GM19035 (cell line): ENCODE measurements around the gene TMC3.

Experiments
- ATAC-seq: cut with Tn5 transposase; IDR thresholded peaks from one replicate; pipeline ENCODE4 v1.9.1; 2021; ENCODE audit not compliant: unreplicated experiment

TMC3 gene

GRCh38 chr15:81323944-81324881 is 49.8 kb downstream of the TMC3 start, which contains the start of gene STARD5:
Gene STARD5 (minus strand): TSS chr15:81324141. CDS start chr15:81324099, 42 bp downstream.
- ATAC-seq: peak; percentile 99

GRCh38 chr15:81323559-81323943 is 50.5 kb downstream of the TMC3 start:
- ATAC-seq: peak; percentile 24

DNA sequence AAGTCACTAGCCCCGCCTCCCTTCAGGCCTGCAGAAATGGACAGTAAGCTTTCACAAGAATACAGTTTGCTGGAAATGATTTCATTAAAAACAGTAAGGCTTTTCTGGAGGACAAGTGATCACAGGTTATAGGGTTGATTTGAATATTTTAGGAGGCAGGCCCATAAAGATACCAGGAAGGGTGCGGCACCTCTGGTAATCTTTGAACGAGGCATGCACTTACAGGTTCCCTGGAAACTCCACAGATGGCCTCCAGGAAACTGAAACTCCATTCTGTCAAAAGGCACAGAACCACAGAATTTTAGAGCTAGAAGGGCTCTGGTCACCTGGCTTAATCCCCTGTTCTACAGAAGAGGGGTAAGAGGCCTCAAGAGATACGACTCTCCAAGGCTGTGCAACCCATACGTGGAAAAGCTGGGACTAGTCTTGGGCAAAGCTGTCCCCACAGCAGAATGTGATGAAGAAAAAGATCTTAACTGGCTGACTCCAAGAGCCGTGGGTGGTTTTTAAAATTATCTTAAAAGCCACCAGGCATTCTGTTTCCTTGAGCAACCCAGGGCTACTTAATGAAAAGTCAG is 51.2 kb downstream of the TMC3 start:
- no peak for ATAC-seq

DNA sequence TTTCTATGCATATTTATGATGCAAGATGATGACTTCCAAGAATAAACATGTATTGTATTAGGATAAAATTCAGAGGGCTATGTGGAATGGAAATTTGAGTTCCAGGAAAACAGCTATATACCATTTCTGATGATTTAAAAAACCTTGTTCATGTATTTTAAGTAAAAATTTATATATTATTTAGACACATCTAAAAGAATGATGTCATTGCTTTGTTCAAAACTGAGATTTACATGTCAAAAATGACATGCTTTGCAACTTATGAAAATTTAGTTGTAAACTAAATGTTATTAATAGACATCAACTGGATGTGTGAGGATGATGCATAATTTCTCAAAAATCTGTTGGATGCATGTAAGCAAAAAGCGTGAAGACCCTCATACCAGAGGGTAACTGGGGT is 52.3 kb downstream of the TMC3 start:
- no peak for ATAC-seq

DNA sequence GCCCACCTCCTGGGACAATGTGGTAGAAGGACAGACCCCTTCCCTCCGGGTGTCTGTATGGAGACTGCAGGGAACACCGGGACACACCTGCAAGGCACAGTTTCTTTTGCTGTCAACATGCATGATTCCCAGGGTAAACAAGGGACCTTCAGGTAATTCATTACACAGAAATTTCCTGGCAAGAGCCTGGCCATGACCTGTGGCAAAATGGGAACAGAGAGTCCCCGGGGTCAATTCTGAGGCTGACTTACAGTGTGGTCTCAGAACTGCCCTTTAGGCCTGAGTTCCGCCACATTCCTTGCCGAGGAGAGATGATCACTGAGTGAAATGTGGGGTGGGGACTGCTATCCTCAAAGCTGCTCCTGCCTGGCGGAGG is 56.4 kb downstream of the TMC3 start:
- no peak for ATAC-seq

- no peak for ATAC-seq
Measured at GRCh38 chr15:81316267-81316666, 57.7 kb downstream of the TMC3 start.

GRCh38 chr15:81315452-81316175 is 58.4 kb downstream of the TMC3 start:
- no peak for ATAC-seq

DNA sequence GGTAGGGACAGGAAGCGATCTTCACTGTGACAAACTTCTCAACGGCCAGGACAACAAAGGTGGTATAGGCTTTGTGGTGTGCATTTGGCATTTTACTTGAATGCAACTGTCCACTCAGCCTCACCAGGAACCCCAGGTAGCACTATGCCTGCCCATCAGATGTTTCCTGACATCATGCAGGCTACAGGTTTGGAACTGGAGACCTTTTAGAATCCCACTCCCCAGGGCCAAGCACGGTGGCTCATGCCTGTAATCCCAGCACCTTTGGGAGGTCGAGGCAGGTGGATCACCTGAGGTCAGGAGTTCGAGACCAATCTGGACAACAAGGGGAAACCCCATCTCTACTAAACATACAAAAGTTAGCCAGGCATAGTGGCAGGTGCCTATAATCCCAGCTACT is 59.6 kb downstream of the TMC3 start:
- no peak for ATAC-seq

GRCh38 chr15:81313686-81314085 is 60.3 kb downstream of the TMC3 start:
- no peak for ATAC-seq

DNA sequence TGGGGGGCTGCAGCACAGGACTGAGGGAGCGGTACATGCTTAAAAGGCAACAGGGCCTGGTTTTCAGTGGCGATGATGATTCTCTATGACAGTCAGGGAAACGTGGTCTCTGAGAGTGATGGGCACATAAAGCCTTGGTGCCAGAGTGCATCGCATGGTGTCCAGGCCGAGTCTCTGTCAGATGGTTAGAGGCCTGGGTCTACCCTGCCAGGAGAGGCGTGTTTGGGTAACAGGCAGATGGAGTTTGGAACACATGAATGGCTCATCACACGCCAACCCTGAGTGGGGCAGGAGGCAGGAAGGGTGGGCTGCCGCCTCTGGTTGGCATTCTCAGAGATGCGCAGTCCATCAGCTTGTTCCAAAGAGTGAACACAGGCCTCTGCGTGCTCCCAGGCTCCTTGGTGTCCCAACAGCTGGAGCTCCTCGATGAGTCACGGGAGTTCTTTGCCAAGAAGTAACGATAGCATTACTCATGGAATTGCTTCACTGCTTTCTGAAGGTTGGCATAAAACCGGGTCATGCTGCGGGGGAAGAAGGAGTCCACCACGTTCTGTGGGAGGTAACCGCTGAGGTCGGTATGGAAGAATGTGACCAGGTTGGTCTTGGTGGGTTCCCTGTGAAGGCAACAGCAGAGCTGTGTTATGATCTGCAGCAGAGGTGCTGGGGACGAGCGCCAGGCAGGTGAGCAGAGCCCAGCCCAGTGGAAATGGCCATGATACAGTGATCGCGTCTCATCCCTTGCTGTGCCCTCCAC is 61.0 kb downstream of the TMC3 start:
- ATAC-seq: no peak

DNA sequence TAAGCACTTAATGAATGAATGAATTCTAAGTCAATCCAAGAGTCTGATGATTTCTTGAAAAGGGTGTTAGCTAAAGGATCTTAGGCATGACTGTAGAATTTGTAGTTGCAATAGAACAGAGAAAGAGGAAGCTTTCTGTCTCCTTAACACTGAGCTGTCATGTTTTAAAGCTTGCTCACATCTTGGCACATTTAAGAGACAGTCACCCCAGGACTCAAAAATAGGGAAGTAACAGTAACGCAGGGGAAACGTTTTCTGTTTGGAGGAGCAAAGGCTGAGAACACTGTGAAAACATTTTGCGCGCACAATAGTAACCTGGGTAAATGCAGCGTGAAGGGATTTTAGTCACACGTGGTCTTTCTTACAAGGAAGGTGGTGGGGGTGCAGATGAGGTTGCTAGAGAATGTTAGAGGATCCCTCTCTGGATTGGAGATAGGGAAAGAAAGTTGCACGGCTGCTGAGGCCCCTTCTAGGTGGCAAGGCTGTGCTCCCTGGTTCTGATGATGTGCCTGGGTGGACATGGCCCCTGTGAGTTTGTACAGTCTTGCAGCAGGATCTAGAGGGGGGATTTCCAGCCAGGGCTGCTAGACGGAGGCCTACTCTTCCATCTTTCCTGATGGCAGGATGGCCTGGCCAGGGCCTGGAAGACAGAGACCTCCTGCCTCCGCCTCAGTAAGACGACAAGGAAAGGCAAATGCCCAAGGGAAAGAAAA is 62.1 kb downstream of the TMC3 start:
- ATAC-seq: peak; percentile 49

DNA sequence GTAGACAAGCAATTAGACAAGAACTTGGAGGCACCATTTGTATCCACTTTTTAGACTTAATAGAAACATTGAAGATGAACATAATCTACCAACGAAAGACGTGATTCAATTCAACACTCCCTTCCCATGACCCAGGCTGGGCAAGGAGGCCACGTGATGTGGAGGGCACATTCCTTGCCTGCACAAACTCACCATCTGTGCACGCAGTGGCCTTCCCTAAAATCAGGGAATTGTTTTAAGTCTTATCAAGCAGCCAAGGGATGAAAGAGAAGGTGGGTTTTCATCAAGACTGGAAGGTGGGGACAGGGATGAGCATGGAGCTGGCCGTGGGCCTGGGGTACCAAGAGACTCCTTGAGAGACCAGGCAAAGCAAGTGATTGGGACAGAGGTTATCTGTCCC is 63.5 kb downstream of the TMC3 start:
- no peak for ATAC-seq

DNA sequence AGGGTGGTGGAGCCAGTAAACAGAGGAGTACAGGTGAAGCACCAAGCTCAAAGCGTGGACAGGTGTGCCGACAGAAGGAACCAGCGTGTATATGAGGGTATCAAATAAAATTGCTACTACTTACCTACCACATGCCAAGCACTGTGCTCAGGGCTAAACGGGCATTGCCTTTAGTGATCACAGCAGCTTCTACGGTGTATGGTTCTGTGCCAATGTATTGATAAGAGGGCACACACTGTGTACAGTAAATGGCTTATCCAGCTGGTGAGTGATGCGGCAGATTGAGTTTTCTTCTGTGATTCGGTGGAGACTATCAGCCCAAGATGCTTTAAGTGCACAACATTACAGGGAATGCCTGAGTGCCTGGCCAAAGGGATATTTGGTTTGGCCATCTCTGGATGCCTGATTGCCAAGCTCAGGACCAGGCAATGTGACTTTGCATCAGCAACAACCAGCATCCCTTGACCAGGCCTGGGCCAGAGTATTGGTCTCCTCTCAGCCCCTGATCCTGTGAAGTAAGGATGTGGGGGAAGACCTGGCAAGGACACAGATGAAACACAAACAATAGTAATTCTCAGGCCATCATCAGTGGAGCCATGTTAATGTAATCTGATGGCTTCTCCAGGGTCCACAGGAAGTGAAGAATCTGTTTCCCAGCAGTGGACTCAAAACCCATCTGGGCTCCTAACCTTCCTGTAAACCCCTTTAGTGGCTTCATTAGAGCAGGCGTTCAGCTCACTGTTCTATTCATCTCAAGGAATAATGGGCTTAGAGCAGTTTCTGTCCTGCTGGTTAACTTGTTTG is 64.2 kb downstream of the TMC3 start:
- no peak for ATAC-seq

GRCh38 chr15:81308260-81308659 is 65.8 kb downstream of the TMC3 start:
- ATAC-seq: no peak

- ATAC-seq: no peak
Measured at GRCh38 chr15:81304226-81304625, 69.8 kb downstream of the TMC3 start.

DNA sequence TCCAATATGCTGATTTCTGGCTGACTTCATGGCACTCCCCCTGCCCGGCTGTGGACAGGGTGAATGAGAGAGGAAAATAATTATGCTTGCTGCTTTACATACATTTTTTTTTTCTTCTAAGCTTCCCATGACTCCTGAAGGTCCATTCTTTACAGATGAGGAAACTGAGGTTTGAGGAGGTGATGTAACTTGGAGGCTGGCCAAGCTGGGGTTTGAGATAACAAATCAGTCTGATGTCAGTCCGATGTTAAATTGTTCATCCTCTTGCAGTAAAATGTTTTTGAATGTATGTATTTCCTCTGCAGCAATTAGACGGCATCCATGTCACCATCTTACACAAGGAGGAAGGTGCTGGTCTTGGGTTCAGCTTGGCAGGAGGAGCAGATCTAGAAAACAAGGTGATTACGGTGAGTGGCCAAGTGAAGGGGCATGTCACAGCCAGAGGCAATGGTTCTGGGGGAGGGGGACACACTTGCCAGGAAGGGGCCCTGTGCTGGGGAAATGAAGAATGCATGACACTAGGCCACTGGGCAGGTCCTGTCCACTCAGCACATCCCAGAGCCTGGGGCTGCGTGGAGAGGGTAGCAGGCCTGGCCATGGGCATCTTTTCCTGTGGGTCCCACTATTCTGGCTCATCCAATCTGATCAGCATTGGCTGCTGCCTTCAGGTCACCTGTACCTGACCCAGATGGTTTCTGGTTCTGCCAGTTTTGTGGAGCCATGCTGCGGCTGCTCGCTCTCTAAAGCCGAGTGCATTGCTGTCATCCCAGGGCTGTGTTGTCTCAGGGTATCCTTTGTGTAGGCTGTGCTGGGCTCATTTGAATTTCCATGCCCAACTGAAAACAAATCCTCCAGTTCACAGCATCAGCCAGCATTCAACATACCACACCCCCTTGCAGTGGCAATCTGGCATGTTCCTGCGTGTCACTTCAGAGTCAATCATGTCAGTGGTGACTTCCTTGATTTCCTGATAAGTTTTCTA is 70.5 kb downstream of the TMC3 start:
- no peak for ATAC-seq

- ATAC-seq: no peak
Measured at GRCh38 chr15:81302701-81303109, 71.3 kb downstream of the TMC3 start.

- peak; percentile 78 for ATAC-seq
Measured at GRCh38 chr15:81301815-81302399, 72.1 kb downstream of the TMC3 start.
